Measurements from ENCODE around the gene IQSEC2. TPM values are rescaled to one million over a fixed set of nuclear protein-coding genes. Genes with fewer than 3 reads are reported as not detected.

Gene IQSEC2
- total RNA-seq, 6 experiments from 2014 or later: 1.9 to 2.8 (median 2.2) TPM

GRCh38 chrX:53288189-53288588, 6.8 kb upstream of the IQSEC2 start:
- no peak overlapping the region for H3K27ac ChIP-seq
- whole genome bisulfite sequencing (ENCODE audit: insufficient coverage, low coverage, low lambda C conversion rate, missing lambda C conversion rate): 39% methylated on average over 3 of the region's 8 CpGs
- H3K4me3 ChIP-seq: no peak overlapping the region
- DNase-seq (no peak), ATAC-seq (peak in 1 of 4 donors; percentile 30)
- no peaks in the 10 kb centered on the region for H3K36me3 ChIP-seq
- no peaks in the 10 kb centered on the region for H3K4me1 ChIP-seq
- TF ChIP-seq CTCF (IDR thresholded peaks at IDR 0.05) (no peak), POLR2A (IDR thresholded peaks at IDR 0.05) (no peak)
- H3K9me3 ChIP-seq: no peaks in the 10 kb centered on the region
- no peaks in the 10 kb centered on the region for H3K27me3 ChIP-seq
- intact Hi-C loops (cut with DNase I): no loop called here

- Histone ChIP-seq H3K9me3 (no peaks in the 10 kb centered on the region), H3K4me1 (no peaks in the 10 kb centered on the region), H3K27ac (no peak overlapping the region), H3K36me3 (no peaks in the 10 kb centered on the region), H3K27me3 (no peaks in the 10 kb centered on the region), H3K4me3 (no peak overlapping the region)
- WGBS (ENCODE audit: insufficient coverage, low coverage, low lambda C conversion rate, missing lambda C conversion rate): 8% methylated on average over 5 of the region's 11 CpGs
- ATAC-seq (peak; percentile 17 to 81 (median 46)), DNase-seq (peak in 2 of 3 donors; percentile 39 to 44)
- intact Hi-C loops (cut with DNase I): no loop called here
- no peak for TF ChIP-seq CTCF (IDR thresholded peaks at IDR 0.05)
- TF ChIP-seq POLR2A (IDR thresholded peaks at IDR 0.05): no peak
These were observed 6.2 kb upstream of the IQSEC2 start for GRCh38 chrX:53287493-53288138.

GRCh38 chrX:53286171-53286570, 4.8 kb upstream of the IQSEC2 start:
- no peaks in the 10 kb centered on the region for H3K9me3 ChIP-seq
- WGBS (ENCODE audit: insufficient coverage, low coverage, low lambda C conversion rate, missing lambda C conversion rate): 51% methylated on average over 3 of the region's 3 CpGs
- intact Hi-C loops (cut with DNase I): no loop called here
- TF ChIP-seq CTCF (IDR thresholded peaks at IDR 0.05) (no peak), POLR2A (IDR thresholded peaks at IDR 0.05) (no peak)
- no peak for DNase-seq
- H3K27me3 ChIP-seq: no peaks in the 10 kb centered on the region
- no peaks in the 10 kb centered on the region for H3K4me1 ChIP-seq
- no peaks in the 10 kb centered on the region for H3K36me3 ChIP-seq
- H3K4me3 ChIP-seq: no peak overlapping the region
- no peak for ATAC-seq
- H3K27ac ChIP-seq: no peak overlapping the region

GRCh38 chrX:53285591-53285990, 4.2 kb upstream of the IQSEC2 start:
- no peak overlapping the region for H3K27ac ChIP-seq
- DNase-seq (no peak), ATAC-seq (no peak)
- no peak overlapping the region for H3K4me3 ChIP-seq
- no peaks in the 10 kb centered on the region for H3K4me1 ChIP-seq
- H3K36me3 ChIP-seq: no peaks in the 10 kb centered on the region
- no peaks in the 10 kb centered on the region for H3K27me3 ChIP-seq
- 73% methylated on average over 3 of the region's 3 CpGs for WGBS (ENCODE audit: insufficient coverage, low coverage, low lambda C conversion rate, missing lambda C conversion rate)
- no peaks in the 10 kb centered on the region for H3K9me3 ChIP-seq
- no peak for TF ChIP-seq CTCF (IDR thresholded peaks at IDR 0.05)
- TF ChIP-seq POLR2A (IDR thresholded peaks at IDR 0.05): no peak
- intact Hi-C loops (cut with DNase I): no loop called here
